ENCODE results near the gene CLIP4. TPM values are rescaled to one million over a fixed set of nuclear protein-coding genes. Genes with fewer than 3 reads are reported as not detected.

The CLIP4 gene
- total RNA-seq, 1 donor from 2014 or later = 53.5 TPM

DNA sequence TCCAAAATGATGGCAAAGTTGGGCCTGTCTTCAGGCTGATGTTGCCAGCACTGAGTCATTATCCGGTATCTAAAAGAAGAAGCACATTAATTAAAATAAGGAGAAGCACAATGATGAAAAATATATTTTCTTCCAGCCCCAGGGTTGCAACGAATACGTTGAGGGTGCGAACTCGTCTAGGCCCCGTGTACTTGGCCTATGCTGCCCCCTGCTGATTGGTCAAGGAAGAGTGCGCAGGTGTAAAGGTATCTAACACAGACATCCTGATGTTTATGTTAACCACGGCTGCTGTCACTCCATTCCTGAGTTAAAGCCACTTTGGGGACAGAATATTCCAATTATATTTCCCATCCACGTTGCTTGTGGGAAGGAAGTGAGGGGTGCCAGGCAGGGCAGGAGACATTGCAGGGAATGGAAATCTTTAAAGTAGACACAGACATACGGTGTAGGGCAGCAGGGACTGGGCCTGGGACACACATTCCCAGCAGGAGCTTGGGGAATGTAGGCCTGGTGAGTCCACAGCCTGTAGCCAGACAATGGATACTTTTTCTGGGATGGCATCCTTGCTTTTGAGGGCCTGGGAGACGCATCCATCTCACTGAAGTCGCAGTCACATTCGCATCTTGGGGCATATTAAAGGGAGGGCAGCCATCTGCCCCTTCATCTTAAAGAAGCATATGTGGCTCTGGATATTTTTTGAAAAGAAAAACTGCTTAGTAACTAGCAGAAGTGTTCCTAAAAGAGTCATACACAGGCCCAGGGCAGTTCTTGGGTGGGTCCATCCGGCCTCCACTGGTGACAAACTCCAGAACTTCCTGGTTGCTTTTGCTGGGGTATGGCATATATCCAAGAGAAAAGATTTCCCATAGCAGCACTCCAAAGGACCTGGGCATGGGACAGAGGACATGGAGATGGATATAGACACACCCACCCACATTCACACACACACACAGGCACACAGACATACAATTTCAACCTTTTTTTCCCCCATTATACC lies 81.9 kb downstream of the CLIP4 start:
- Histone ChIP-seq H3K4me3 (ENCODE audit: low read depth, low read length) (no peak overlapping the region), H3K36me3 (ENCODE audit: control insufficient read depth, insufficient read depth, low read length) (no peaks in the 10 kb centered on the region), H3K27me3 (ENCODE audit: control insufficient read depth, insufficient read depth, low read length) (no peaks in the 10 kb centered on the region)
- DNase-seq (ENCODE audit: low read depth) = peak; percentile 10
- TF ChIP-seq, protein P1, sequence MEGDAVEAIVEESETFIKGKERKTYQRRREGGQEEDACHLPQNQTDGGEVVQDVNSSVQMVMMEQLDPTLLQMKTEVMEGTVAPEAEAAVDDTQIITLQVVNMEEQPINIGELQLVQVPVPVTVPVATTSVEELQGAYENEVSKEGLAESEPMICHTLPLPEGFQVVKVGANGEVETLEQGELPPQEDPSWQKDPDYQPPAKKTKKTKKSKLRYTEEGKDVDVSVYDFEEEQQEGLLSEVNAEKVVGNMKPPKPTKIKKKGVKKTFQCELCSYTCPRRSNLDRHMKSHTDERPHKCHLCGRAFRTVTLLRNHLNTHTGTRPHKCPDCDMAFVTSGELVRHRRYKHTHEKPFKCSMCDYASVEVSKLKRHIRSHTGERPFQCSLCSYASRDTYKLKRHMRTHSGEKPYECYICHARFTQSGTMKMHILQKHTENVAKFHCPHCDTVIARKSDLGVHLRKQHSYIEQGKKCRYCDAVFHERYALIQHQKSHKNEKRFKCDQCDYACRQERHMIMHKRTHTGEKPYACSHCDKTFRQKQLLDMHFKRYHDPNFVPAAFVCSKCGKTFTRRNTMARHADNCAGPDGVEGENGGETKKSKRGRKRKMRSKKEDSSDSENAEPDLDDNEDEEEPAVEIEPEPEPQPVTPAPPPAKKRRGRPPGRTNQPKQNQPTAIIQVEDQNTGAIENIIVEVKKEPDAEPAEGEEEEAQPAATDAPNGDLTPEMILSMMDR (IDR thresholded peaks at IDR 0.05; ENCODE audit: insufficient read depth, low read length, poor library complexity, severe bottlenecking) = peak; percentile 84

DNA sequence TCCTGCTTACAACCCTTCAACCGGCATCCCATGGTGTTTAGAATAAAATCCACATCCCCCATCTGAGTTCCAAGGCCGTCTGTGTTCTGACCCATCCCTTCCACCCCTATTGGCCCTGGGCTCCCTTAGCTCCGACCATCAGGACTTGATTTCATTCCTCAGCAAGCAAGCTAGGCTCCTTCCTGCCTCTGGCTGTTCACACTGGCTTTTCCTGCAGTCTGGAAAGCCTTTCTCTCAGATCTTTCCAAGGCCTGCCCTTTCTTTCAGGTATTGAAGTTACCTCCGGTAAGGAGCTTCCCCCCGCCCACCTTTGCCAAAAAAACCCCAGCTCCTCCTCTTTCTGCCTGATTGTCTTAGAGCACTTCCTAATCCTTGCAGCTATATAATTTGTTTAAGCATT lies 86.8 kb downstream of the CLIP4 start:
- Histone ChIP-seq H3K4me3 (ENCODE audit: low read depth, low read length) (no peak overlapping the region), H3K36me3 (ENCODE audit: control insufficient read depth, insufficient read depth, low read length) (peaks cover 1% of the 10 kb centered on the region), H3K27me3 (ENCODE audit: control insufficient read depth, insufficient read depth, low read length) (no peaks in the 10 kb centered on the region)
- TF ChIP-seq, protein P1 (IDR thresholded peaks at IDR 0.05; ENCODE audit: insufficient read depth, low read length, poor library complexity, severe bottlenecking) = no peak
- DNase-seq (ENCODE audit: low read depth) = no peak

DNA sequence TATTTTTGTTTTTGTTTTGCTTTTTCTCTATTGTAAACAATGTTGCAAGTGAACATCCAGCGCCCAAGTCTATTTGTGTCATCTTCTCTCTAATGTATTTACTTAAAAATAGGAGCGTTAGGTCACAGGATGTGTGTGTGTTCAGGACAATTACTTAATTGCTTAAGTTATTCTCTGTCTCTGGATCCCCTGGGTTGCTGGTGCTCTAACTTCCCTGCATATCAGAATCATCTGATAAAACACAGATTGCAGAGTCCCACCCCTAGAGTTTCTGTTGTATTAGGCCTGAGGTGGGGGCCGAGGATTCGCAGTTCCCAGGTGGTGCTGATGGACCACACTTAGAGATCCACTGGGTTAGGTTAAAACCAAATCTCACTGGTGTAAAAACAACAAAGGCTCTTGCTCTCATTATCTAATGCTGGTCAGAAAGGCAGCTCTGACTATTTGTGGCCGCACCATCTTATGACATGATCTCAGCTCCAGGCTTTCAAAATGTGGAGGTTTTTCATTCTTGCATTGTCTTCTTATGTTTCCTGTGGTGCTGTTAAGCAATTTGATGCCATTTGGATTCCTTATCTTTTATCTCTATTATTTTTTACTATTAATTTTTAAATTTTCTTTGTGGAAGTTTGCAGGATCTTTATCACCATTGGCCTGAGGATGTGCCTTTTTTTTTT lies 87.7 kb downstream of the CLIP4 start:
- TF ChIP-seq, protein P1 (IDR thresholded peaks at IDR 0.05; ENCODE audit: insufficient read depth, low read length, poor library complexity, severe bottlenecking) = no peak
- Histone ChIP-seq H3K4me3 (ENCODE audit: low read depth, low read length) (no peak overlapping the region), H3K27me3 (ENCODE audit: control insufficient read depth, insufficient read depth, low read length) (no peaks in the 10 kb centered on the region), H3K36me3 (ENCODE audit: control insufficient read depth, insufficient read depth, low read length) (peaks cover 1% of the 10 kb centered on the region)
- no peak for DNase-seq (ENCODE audit: low read depth)

DNA sequence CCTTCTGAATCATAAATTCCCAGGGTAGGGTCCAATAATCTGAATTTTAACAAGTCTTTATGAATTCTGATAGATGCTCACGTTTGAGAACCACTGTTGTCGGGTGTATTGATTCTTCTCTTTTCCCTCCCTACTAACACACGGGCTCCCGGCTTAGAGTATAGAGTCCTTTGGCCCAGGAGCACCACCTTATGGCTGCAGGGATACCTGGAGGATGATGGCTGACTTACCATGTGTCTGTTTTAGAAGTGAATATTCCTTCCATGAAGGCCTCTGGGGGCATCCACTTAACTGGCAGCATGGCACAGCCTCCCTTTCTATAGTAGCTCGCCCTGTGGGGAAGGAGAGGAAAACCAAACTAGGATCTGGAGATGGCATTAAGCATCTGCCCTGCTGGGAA lies 91.7 kb downstream of the CLIP4 start:
- Histone ChIP-seq H3K27me3 (ENCODE audit: control insufficient read depth, insufficient read depth, low read length) (no peaks in the 10 kb centered on the region), H3K4me3 (ENCODE audit: low read depth, low read length) (no peak overlapping the region), H3K36me3 (ENCODE audit: control insufficient read depth, insufficient read depth, low read length) (peaks cover 1% of the 10 kb centered on the region)
- TF ChIP-seq, protein P1 (IDR thresholded peaks at IDR 0.05; ENCODE audit: insufficient read depth, low read length, poor library complexity, severe bottlenecking) = no peak
- no peak for DNase-seq (ENCODE audit: low read depth)

DNA sequence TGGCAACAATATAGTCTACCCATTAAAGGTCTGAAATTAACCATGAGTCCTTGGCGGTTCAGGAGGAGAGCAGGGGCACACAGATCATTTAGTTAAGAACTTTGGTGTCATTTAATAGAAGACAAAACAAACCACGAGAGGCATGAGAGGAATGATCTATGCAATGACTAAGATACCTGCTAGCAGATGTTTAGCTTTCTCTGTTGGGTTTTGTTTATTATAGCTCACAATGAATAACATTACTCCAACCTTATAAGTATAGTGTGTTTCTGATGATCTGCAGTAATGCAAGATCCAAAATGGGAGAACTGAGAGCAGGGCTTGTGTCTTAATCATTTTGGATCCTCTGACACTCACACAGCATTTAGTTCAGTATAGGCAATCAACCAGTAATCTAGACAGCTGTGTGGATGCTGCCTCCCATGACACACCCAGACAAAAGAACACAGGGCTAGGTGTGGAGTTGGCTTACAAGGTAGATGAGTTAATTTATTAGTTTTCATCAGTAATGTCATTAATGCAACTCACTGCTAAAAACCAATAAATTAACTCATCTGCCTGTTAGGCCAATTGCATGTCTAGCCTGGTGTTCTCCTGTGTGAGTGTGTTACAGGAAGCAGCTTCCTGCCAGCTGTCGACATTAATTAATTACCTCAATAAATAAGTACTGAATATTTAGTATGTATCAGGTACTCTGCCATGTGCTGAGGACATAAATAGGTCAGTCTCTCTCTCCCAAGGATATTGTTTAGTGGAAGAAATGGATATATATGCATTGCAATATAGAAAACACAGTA lies 92.3 kb downstream of the CLIP4 start:
- H3K36me3 ChIP-seq (ENCODE audit: control insufficient read depth, insufficient read depth, low read length) = peaks cover 1% of the 10 kb centered on the region
- no peaks in the 10 kb centered on the region for H3K27me3 ChIP-seq (ENCODE audit: control insufficient read depth, insufficient read depth, low read length)
- TF ChIP-seq, protein P1 (IDR thresholded peaks at IDR 0.05; ENCODE audit: insufficient read depth, low read length, poor library complexity, severe bottlenecking) = no peak
- DNase-seq (ENCODE audit: low read depth) = no peak
- no peak overlapping the region for H3K4me3 ChIP-seq (ENCODE audit: low read depth, low read length)

All from kidney epithelial cell (primary cell).